Measurements from ENCODE around the gene NDUFAF7. TPM values are rescaled to one million over a fixed set of nuclear protein-coding genes. Genes with fewer than 3 reads are reported as not detected.
"Not testable (repeated sequence)": the region's sequence is repeated elsewhere in the genome, so short reads cannot be mapped to it uniquely, and the experiment has no call there.

The NDUFAF7 gene
- polyA plus RNA-seq, 3 donors: 4.7 to 12.2 (median 5.6) TPM

DNA sequence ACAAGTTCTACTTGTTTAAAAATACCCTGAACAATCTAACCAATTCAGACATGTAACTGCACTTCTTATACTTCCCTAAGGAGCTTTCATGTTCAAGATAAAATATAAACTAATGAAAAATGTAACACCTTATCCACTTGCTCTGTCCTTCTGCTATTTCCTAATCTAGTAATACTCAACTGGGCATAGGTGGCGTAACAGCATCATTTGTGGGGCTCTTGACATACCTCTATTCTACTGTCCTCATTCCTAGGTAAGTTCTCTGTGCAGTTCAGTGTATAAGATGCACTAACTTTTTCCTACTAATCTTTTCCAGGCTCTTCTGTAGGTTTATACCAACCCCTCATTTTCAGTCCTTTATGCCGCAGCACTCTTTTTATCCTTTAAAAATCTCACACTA, 56.5 kb downstream of the NDUFAF7 start:
- H3K4me3 Mint-ChIP-seq: no peak overlapping the region
- peaks cover 51 to 62% of the 10 kb centered on the region in 2 donors for H3K36me3 Mint-ChIP-seq
- H3K9ac ChIP-seq (ENCODE audit: insufficient read depth, low read length, poor library complexity, severe bottlenecking): no peak overlapping the region
- peak in 2 of 3 donors; percentile 13 to 14 for DNase-seq
- no peaks in the 10 kb centered on the region for H3K27me3 ChIP-seq (ENCODE audit: control insufficient read depth in 2 of 2, insufficient read depth in 2 of 2, low read length in 2 of 2)
- H4K20me1 ChIP-seq (ENCODE audit: insufficient read depth, low read length): no peaks in the 10 kb centered on the region
- no peak overlapping the region for H3K27ac ChIP-seq (ENCODE audit: low read depth in 1 of 2, low read length in 2 of 2)
- TF ChIP-seq, protein P1, sequence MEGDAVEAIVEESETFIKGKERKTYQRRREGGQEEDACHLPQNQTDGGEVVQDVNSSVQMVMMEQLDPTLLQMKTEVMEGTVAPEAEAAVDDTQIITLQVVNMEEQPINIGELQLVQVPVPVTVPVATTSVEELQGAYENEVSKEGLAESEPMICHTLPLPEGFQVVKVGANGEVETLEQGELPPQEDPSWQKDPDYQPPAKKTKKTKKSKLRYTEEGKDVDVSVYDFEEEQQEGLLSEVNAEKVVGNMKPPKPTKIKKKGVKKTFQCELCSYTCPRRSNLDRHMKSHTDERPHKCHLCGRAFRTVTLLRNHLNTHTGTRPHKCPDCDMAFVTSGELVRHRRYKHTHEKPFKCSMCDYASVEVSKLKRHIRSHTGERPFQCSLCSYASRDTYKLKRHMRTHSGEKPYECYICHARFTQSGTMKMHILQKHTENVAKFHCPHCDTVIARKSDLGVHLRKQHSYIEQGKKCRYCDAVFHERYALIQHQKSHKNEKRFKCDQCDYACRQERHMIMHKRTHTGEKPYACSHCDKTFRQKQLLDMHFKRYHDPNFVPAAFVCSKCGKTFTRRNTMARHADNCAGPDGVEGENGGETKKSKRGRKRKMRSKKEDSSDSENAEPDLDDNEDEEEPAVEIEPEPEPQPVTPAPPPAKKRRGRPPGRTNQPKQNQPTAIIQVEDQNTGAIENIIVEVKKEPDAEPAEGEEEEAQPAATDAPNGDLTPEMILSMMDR (IDR thresholded peaks at IDR 0.05): no peak
- peaks cover 34 to 90% of the 10 kb centered on the region in 2 donors for H3K36me3 ChIP-seq (replicated peaks in 1 of 2; ENCODE audit: control insufficient read depth in 1 of 2, insufficient read depth in 2 of 2, low read length in 2 of 2)
- no peaks in the 10 kb centered on the region for H3K9me3 Mint-ChIP-seq
- H3K4me1 Mint-ChIP-seq: peaks cover 10% of the 10 kb centered on the region
- H3K4me1 ChIP-seq (ENCODE audit: control insufficient read depth in 1 of 2, insufficient read depth in 2 of 2, low read length in 2 of 2): peaks cover 0 to 7% of the 10 kb centered on the region in 2 donors
- H3K9me3 ChIP-seq (replicated peaks in 1 of 2; ENCODE audit: control insufficient read depth in 1 of 2, insufficient read depth in 1 of 2, low read length in 2 of 2): no peaks in the 10 kb centered on the region
- H3K4me2 ChIP-seq (replicated peaks; ENCODE audit: extremely low read depth, low read length, poor library complexity, severe bottlenecking): no peak overlapping the region
- H3K79me2 ChIP-seq (ENCODE audit: insufficient read depth, low read length): peaks cover 5% of the 10 kb centered on the region
- H3K27ac Mint-ChIP-seq: no peak overlapping the region
- WGBS (ENCODE audit: insufficient coverage): no CpG with 5 or more reads among the region's 2 CpGs
- H3K27me3 Mint-ChIP-seq (ENCODE audit: low read depth in 3 of 3): no peaks in the 10 kb centered on the region
- no peak overlapping the region for H3K4me3 ChIP-seq (replicated peaks in 1 of 3; ENCODE audit: low read depth in 2 of 3, low read length in 3 of 3)
- intact Hi-C loops (cut with micrococcal nuclease): no loop called here
- H2AFZ ChIP-seq (ENCODE audit: insufficient read depth, low read depth, low read length, poor library complexity, severe bottlenecking): no peak overlapping the region

DNA sequence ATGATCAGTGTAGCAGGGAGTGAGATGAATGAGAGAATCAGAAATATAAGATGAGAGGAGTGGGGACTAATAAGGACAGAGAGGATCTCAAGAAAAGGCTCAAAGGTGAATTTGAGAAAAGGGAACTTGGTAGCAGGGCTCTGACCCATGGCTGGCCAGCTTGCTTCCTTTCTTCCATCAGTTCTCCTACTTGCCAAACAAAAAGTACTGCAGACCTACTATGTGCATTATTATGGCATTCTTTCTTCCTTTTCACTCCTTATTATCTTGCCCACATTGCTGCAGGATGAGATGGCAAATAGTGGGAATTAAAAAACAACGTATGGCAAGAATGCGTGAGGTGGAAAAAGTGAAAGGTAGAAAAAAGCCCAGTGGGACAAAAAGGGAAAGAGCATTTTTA, 60.2 kb downstream of the NDUFAF7 start:
- no peak overlapping the region for H3K4me3 Mint-ChIP-seq
- peaks cover 0 to 7% of the 10 kb centered on the region in 2 donors for H3K4me1 ChIP-seq (ENCODE audit: control insufficient read depth in 1 of 2, insufficient read depth in 2 of 2, low read length in 2 of 2)
- H3K9me3 ChIP-seq (replicated peaks in 1 of 2; ENCODE audit: control insufficient read depth in 1 of 2, insufficient read depth in 1 of 2, low read length in 2 of 2): no peaks in the 10 kb centered on the region
- WGBS (ENCODE audit: insufficient coverage): no CpG with 5 or more reads among the region's 2 CpGs
- intact Hi-C loops (cut with micrococcal nuclease): no loop called here
- no peak overlapping the region for H2AFZ ChIP-seq (ENCODE audit: insufficient read depth, low read depth, low read length, poor library complexity, severe bottlenecking)
- H3K36me3 Mint-ChIP-seq: peaks cover 32 to 47% of the 10 kb centered on the region in 2 donors
- peaks cover 4% of the 10 kb centered on the region for H4K20me1 ChIP-seq (ENCODE audit: insufficient read depth, low read length)
- TF ChIP-seq, protein P1 (IDR thresholded peaks at IDR 0.05): no peak
- H3K4me1 Mint-ChIP-seq: peaks cover 18% of the 10 kb centered on the region
- H3K9me3 Mint-ChIP-seq: no peaks in the 10 kb centered on the region
- no peak overlapping the region for H3K27ac Mint-ChIP-seq
- H3K36me3 ChIP-seq (replicated peaks in 1 of 2; ENCODE audit: control insufficient read depth in 1 of 2, insufficient read depth in 2 of 2, low read length in 2 of 2): peaks cover 21 to 69% of the 10 kb centered on the region in 2 donors
- H3K9ac ChIP-seq (ENCODE audit: insufficient read depth, low read length, poor library complexity, severe bottlenecking): no peak overlapping the region
- no peaks in the 10 kb centered on the region for H3K27me3 Mint-ChIP-seq (ENCODE audit: low read depth in 3 of 3)
- no peak for DNase-seq
- no peaks in the 10 kb centered on the region for H3K27me3 ChIP-seq (ENCODE audit: control insufficient read depth in 2 of 2, insufficient read depth in 2 of 2, low read length in 2 of 2)
- no peak overlapping the region for H3K4me3 ChIP-seq (replicated peaks in 1 of 3; ENCODE audit: low read depth in 2 of 3, low read length in 3 of 3)
- H3K4me2 ChIP-seq (replicated peaks; ENCODE audit: extremely low read depth, low read length, poor library complexity, severe bottlenecking): no peak overlapping the region
- no peak overlapping the region for H3K27ac ChIP-seq (ENCODE audit: low read depth in 1 of 2, low read length in 2 of 2)
- peaks cover 32% of the 10 kb centered on the region for H3K79me2 ChIP-seq (ENCODE audit: insufficient read depth, low read length)

DNA sequence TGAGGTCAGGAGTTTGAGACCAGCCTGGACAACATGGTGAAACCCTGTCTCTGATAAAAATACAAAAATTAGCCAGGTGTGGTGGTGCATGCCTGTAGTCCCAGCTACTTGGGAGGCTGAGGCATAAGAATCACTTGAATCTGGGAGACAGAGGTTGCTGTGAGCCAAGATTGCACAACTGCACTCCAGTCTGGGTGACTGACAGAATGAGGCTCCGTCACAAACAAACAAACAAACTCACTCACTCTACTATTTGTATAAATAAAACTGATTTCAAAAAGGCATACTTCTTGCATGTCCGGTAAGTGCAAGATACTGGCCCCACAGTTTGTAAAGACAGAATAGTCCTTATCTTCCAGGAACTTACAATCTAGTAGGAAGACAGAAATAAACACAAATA, 63.4 kb downstream of the NDUFAF7 start:
- peaks cover 60% of the 10 kb centered on the region for H3K79me2 ChIP-seq (ENCODE audit: insufficient read depth, low read length)
- peaks cover 20 to 39% of the 10 kb centered on the region in 2 donors for H3K36me3 Mint-ChIP-seq

More for the DNA sequence above, 63.4 kb downstream of the NDUFAF7 start:
- H3K4me3 Mint-ChIP-seq; H3K27me3 ChIP-seq (ENCODE audit: control insufficient read depth in 2 of 2, insufficient read depth in 2 of 2, low read length in 2 of 2); H3K4me1 ChIP-seq (ENCODE audit: control insufficient read depth in 1 of 2, insufficient read depth in 2 of 2, low read length in 2 of 2); H3K9ac ChIP-seq (ENCODE audit: insufficient read depth, low read length, poor library complexity, severe bottlenecking); intact Hi-C loops (cut with micrococcal nuclease); DNase-seq; H3K27ac Mint-ChIP-seq; H3K9me3 Mint-ChIP-seq; H3K4me2 ChIP-seq (replicated peaks; ENCODE audit: extremely low read depth, low read length, poor library complexity, severe bottlenecking); H3K27me3 Mint-ChIP-seq (ENCODE audit: low read depth in 3 of 3); H3K9me3 ChIP-seq (replicated peaks in 1 of 2; ENCODE audit: control insufficient read depth in 1 of 2, insufficient read depth in 1 of 2, low read length in 2 of 2); H3K4me3 ChIP-seq (replicated peaks in 1 of 3; ENCODE audit: low read depth in 2 of 3, low read length in 3 of 3); H2AFZ ChIP-seq (ENCODE audit: insufficient read depth, low read depth, low read length, poor library complexity, severe bottlenecking); H3K27ac ChIP-seq (ENCODE audit: low read depth in 1 of 2, low read length in 2 of 2): not testable (repeated sequence)
- no CpG with 5 or more reads among the region's 2 CpGs for WGBS (ENCODE audit: insufficient coverage)
- Histone ChIP-seq H3K36me3 (replicated peaks in 1 of 2; ENCODE audit: control insufficient read depth in 1 of 2, insufficient read depth in 2 of 2, low read length in 2 of 2) (peaks cover 13 to 38% of the 10 kb centered on the region in 2 donors), H4K20me1 (ENCODE audit: insufficient read depth, low read length) (peaks cover 13% of the 10 kb centered on the region)
- H3K4me1 Mint-ChIP-seq: peaks cover 10% of the 10 kb centered on the region
